H54 (cell line): Measurements from ENCODE around the gene USF1.

Experiments used
- DNase-seq: peaks from one replicate; pipeline ENCODE4 v3.0.0; 2011; ENCODE audit warnings: low spot score, mixed read lengths; ENCODE audit not compliant: insufficient read length
- FAIRE-seq: peaks from 3 replicates; lab custom pipeline; 2011; peaks lifted over from hg19 to GRCh38; lab: Jason Lieb, UNC
- POLR2A ChIP-seq: IDR thresholded peaks from 2 replicates; pipeline ENCODE4 v1.6.1; 2011; ENCODE audit warnings: low read depth, mild to moderate bottlenecking, low read length

USF1 gene

GRCh38 chr1:161083748-161084596 is 38.2 kb upstream of the USF1 start:
- DNase-seq: no peak
- no peak for TF ChIP-seq POLR2A
- no peak for FAIRE-seq

- peak; percentile 92 for DNase-seq
- peak; percentile 40 for TF ChIP-seq POLR2A
- FAIRE-seq: peak; percentile 38
Observed at GRCh38 chr1:161082996-161083747, 37.4 kb upstream of the USF1 start.

- DNase-seq: no peak
- TF ChIP-seq POLR2A: no peak
Observed at GRCh38 chr1:161082483-161082882, 36.7 kb upstream of the USF1 start.

GRCh38 chr1:161081519-161081918 is 35.7 kb upstream of the USF1 start:
- DNase-seq (no peak), FAIRE-seq (no peak)
- TF ChIP-seq POLR2A: no peak

More at GRCh38 chr1:161082483-161082882, 36.7 kb upstream of the USF1 start:
- no peak for FAIRE-seq

DNA sequence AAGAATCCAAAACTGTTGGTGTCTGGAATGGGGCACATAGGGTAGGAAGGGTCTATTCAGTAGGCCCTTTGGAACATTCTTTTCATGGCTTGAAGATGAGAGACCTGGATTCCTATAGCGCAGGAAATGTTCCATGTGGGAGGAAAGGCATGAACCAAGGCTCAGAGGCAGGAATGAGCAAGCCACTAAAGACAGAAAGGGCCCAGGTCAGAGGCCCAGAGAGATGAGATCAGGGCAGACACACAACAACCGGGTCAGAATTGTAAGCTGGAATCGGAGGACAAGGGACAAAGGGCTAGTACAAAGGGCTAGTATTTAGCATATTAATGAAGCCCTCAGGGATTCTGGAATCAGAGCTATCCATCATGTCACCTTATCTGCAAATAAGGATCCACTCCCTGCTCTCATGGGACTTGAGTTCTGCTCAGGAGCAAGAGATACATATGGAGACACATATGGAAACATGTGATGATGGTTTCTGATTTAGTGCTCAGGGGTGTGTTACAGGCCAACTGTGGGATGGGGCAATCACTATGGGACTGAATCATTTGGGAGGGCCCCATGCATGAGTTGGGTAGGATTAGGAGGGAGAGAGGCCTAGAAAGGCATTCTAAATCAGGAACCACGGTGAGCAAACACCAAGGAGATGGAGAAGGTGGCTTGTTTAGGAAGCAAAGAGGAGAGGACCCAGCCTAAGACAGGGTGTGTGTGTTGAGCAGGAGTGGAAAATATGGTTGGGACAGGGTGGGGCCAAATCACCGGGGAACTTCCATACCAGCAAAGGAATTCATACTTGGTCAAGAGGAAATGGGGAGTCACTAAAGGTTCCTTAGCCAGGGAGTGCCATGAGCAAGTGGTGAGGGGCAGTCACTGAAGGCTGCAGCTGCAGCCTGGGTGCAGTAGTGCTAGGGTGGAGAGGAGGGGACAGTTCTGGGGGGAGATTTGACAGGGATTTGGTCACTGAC is 34.9 kb upstream of the USF1 start:
- FAIRE-seq: no peak
- no peak for TF ChIP-seq POLR2A
- DNase-seq: no peak

- FAIRE-seq: no peak
- TF ChIP-seq POLR2A: no peak
- no peak for DNase-seq
Observed at GRCh38 chr1:161079436-161080110, 33.8 kb upstream of the USF1 start.

- no peak for DNase-seq
- TF ChIP-seq POLR2A: no peak
- no peak for FAIRE-seq
Observed at GRCh38 chr1:161077426-161077825, 31.6 kb upstream of the USF1 start.

- no peak for DNase-seq
- FAIRE-seq: no peak
- TF ChIP-seq POLR2A: no peak
Observed at GRCh38 chr1:161076410-161076809, 30.6 kb upstream of the USF1 start.

DNA sequence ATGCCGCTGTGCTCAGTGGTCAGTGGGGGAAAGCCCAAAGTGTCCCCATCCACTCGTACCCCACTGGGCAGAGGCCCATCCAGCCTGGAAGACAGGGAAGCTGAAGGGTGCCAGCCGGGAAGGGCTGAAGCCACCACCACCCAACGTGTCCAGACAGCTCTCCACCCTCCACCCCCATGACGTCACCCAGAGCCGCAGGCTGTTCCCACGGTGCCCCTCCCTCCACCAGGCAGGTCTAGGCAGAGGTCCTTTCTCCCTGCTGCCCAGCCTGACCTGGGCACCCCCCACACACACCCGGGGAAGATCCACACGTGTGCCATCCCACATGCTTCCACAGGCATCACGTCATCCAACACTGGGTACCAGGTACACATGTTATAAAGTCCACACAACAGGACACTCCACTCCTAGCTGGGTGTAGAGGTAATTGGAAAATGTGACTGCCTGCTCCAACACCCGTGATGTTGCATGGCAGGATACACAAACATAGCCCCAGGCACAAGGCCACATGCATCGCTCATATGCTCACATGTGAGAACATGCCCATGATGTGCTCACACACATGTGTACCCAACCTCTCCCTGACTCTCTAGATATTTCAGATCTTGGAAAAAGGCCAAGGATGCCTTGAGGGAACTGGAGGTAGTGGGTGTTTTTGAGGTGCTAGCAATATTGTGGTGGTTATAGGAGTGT is 29.0 kb upstream of the USF1 start:
- FAIRE-seq: no peak

GRCh38 chr1:161073474-161074121 is 27.8 kb upstream of the USF1 start:
- no peak for TF ChIP-seq POLR2A
- DNase-seq: no peak
- no peak for FAIRE-seq

More for the DNA sequence above, 29.0 kb upstream of the USF1 start:
- DNase-seq: no peak
- no peak for TF ChIP-seq POLR2A

GRCh38 chr1:161072751-161073449 is 27.1 kb upstream of the USF1 start:
- FAIRE-seq (no peak), DNase-seq (no peak)
- no peak for TF ChIP-seq POLR2A
